A673 (cell line): Measurements from ENCODE around the gene MARK1.

Experiments used
- CTCF ChIP-seq: fragments of 300-800, 200-600 bp; sonication (generic); conservative IDR thresholded peaks from 2 replicates; pipeline ENCODE4 v1.5.1; 2017; ENCODE audit warnings: low read depth, mild to moderate bottlenecking, antibody characterized with exemption, low read length, moderate library complexity, mixed read lengths
- EZH2 ChIP-seq: fragments of 200-600 bp; sonication (generic); IDR thresholded peaks from 2 replicates; pipeline ENCODE4 v1.6.1; 2017; ENCODE audit warnings: borderline replicate concordance, low read depth, mild to moderate bottlenecking, mixed read lengths, antibody characterized with exemption, low read length; ENCODE audit not compliant: poor library complexity, severe bottlenecking

GRCh38 chr1:220511785-220512184 is 16.2 kb upstream of the MARK1 start:
- TF ChIP-seq CTCF (no peak), EZH2 (no peak)
